RKO (cell line): ENCODE data around the gene BAZ2B.

Source experiments
- DNase-seq: peaks from one replicate; pipeline ENCODE4 v3.0.0-alpha.2; 2016; ENCODE audit warnings: low spot score

Gene BAZ2B

GRCh38 chr2:159573846-159574606, 42.3 kb downstream of the BAZ2B start:
- no peak for DNase-seq

DNA sequence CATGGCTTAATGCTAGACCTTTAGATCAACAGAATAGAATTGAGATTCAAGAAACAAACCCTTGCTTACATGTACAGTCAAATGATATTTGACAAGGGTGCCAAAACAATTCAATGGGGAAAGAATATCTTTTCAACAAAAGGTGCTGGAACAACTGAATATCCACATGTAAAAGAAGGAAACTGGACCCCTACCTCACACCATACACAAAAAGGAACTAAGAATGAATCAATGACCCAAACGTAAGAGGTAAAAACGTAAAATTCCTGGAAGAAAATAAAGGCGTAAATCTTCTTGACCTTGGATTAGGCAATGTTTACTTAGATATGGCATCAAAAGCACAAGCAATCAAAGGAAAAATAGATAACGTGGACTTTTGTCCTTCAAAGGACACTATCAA, 43.1 kb downstream of the BAZ2B start:
- DNase-seq, result no peak

DNA sequence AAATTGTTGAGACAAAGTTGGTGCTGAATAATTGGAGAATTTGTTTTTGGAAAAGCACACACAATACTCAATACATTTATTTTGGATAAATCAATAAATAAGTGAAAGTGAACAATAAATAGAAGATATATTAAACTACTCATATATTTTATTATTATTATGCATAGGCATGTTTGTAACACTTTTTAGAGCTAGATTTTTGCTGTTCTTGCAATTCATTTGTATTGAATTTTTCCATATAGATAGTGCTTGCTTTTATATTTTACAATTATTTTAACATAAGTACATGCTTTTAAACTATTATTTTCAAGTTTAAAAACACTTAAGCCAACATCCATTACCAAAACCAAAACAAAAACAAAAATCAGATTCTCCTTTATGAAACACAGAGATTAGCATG, 43.9 kb downstream of the BAZ2B start:
- no peak for DNase-seq

GRCh38 chr2:159571540-159572260, 44.6 kb downstream of the BAZ2B start:
- DNase-seq, result no peak

- DNase-seq, result no peak
Measured at GRCh38 chr2:159564081-159564480, 52.3 kb downstream of the BAZ2B start.

DNA sequence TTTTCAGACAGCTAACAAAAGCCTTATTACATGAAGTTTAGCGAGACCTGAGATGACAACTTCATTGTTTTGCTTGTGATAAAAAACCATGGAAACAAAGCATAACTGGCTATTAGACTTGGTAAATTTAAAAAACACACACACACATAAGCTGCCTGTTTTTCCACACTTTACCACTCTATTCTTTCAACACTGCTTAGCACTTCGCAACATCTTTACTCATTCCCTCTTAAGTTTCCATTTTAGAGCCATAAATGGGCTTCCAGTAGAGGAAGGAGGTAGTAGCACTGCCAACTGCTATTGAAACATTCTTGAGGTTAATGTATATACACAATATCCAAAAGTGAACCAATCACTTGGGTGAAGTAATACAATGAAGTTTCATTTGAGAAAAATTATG, 54.1 kb downstream of the BAZ2B start:
- no peak for DNase-seq

DNA sequence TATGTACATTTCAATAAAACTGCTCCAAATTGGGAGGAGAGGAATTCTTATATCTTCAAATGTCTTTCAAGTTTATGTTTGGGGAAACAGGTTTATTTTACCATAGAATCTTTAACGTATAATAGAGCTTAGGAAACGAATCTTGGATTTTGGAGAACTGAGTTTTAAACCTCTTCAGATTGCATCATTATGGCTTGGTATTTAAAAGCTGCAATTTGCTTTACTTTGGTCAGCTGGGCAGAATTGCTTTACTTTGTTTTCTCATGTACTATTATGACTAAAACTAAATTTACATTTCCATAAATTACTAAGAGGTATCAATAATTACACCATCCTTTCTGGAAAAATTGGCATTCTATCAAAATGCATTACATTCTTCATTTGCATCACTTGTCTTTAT, 54.6 kb downstream of the BAZ2B start:
- DNase-seq, result no peak

GRCh38 chr2:159561242-159561641, 55.1 kb downstream of the BAZ2B start:
- DNase-seq, result no peak

GRCh38 chr2:159559034-159559433, 57.3 kb downstream of the BAZ2B start:
- DNase-seq, result no peak

DNA sequence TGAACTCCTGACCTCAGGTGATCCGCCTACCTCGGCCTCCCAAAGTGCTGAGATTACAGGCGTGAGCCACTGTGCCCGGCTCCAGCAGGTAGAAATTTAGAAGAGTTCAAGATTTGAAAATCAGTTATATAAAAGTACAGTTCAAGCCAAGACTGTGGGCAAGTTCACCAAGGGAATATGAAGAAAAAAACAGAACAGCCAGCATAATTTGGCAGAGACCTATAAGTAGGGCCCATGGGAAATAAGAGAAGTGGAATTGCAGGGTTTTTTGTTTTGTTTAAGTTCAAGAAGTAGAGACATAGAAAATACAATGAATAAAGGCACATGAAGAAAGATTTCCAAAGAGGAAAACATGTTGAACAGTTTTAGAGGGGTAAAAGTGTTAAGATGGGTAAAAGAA, 57.9 kb downstream of the BAZ2B start:
- DNase-seq, result no peak

GRCh38 chr2:159557437-159558034, 58.8 kb downstream of the BAZ2B start:
- peak; percentile 36 for DNase-seq

DNA sequence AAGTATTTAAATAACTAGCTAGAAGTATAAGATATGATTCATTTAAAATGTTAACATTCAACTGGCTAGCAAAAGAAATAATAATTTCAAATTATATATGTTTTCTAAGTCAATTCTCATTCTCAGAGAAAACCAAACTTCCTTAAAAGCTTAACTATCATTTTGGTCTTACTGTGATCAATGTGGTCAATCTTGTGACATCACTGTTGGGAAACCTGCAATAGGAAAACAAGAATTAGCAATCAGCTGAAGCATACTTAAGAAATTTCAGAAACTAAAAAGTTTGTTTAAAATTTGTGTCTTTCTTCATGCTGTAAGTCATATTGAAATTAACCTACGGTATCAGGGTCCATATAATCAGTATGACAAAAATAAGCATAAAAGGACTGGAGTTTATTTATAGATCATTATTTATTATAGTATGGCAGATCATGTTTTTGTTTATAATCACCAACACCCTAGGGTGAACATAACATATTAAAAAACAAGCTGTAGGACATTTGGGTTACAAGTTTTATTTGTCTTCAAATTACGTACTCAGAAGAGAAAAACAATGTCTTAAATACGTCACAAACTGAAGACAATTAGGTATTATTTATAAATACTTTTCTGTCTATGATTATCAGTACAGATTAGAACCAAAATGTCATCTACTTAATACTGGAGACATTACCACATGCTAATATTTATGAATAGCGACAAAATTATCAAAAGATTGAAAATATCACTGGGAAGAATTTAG, 60.5 kb downstream of the BAZ2B start:
- DNase-seq, result no peak

- no peak for DNase-seq
Measured at GRCh38 chr2:159553727-159554126, 62.6 kb downstream of the BAZ2B start.

- DNase-seq, result no peak
Measured at GRCh38 chr2:159551806-159552205, 64.5 kb downstream of the BAZ2B start.

DNA sequence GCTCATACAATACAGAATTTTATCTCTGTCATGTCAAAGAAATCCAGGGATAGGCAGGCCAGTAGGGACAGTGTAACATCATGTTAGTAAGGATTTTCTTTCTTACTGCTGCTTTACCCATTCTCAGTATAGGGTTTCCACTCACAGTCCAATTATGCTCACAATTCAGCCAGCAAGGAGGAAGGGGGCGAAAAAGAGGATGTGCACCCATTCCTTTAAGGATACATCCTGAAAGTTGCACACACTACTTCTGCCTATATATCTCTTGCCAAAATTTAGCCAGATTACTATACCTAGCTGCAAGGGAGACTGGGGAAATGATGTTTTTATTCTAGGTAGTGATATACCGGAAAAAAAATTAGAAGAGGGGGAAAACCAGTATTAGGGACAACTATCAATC, 66.1 kb downstream of the BAZ2B start:
- DNase-seq, result no peak

GRCh38 chr2:159549234-159549633, 67.1 kb downstream of the BAZ2B start:
- DNase-seq, result no peak

DNA sequence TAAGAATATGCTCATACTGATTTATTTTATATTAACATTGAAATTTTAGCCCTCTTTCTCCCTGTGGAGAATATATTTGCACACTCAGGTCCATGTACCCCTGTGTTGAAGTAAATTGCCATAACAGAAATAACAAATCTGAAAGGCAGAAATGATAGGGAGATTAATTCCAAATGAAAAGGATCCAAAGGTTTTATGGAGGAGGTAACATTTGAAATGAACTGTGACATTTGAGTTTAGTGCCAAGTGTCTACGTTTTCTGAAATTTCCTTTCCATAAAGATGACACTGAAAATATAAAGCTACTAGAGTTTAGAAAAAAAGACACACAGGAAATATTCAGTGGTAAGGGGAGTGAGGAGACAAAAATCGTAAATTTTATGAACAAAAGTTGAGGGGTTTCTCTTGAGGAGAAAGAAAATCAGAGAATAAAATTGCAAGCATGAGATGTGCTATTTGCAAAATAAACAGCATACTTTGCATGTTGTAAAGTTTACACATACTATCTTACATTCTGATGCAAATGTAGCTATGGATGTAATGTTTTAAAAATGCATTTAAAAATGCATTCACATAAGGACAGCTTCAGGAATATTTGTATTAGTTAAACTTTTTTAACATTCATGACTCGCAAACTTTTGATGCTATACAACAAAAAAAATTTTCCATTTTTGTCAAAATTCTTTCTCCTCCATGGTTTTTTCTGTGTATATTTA, 69.5 kb downstream of the BAZ2B start:
- DNase-seq, result no peak

DNA sequence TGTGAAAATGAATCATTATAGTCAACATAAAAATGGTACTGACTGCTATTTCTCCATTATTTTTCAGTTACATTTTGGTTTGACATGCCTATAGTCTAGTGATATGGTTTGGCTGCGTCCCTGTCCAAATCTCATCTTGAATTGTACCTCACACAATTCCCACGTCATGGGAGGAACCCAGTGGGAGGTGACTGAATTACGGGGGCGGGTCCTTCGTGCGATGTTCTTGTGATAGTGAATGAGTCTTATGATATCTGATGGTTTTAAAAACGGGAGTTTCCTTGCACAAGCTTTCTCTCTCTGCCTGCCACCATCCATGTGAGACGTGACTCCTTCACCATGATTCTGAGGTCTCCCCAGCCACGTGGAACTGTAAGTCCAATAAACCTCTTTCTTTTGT, 70.3 kb downstream of the BAZ2B start:
- DNase-seq, result no peak

DNA sequence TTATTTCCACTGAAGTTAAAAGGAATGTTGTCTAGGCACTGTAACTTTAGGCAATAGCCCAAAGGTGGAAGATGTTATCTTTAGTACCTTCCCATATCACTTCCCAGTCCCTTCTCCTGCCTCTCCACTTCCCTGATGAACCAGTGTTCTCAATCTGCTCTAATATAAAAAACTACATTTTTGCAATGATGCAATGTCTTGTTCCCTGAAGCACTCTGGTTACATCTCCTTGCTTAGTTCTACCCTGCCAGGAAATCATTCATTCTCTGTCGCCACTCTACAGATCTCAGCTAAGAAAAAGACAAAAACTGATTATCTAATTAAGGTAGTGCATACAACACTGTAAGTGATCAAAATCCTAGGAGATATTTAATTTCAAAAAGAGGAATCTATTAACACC, 71.3 kb downstream of the BAZ2B start:
- no peak for DNase-seq

DNA sequence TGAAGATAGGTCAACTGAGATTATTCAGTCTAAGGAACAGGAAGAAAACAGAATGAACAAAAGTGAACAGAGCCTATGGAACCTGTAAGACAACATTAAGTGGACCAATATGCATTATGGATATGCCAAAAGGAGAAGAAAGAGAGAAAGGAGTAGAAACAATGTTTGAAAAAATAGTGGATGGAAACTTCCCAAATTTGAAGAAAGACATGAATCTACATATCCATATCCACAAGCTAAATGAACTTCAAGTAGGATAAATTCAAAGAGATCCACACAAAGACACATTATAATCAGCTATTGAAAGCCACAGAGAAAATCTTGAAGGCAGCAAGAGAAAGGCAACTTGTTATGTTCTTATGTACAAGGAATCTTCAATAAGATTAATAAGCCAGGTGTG, 74.2 kb downstream of the BAZ2B start:
- DNase-seq, result no peak

DNA sequence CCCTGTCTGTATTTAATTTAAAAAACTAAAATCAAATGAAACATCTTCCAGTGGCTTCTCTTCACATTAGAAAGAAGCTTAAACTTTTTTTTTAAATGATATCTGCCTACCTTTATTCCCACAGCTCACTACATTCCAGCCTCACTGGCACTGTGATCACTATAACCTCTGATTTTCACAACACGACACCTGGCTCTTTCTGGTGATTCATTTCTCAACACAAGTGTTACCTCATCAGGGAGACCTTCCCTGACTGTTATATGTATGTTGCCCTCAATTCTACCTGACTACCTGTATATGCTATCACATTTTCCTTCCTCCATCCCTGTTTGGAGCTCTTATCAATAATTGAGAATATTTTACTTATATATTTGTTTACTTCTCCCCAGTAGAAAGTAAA, 76.6 kb downstream of the BAZ2B start:
- DNase-seq, result no peak

- DNase-seq, result no peak
Measured at GRCh38 chr2:159538801-159539200, 77.5 kb downstream of the BAZ2B start.
